ENCODE measurements around the gene MCF2L2. TPM values are rescaled to one million over a fixed set of nuclear protein-coding genes. Genes with fewer than 3 reads are reported as not detected.

The MCF2L2 gene
- total RNA-seq, 1 donor from 2014 or later = 0.43 TPM

- H3K36me3 Mint-ChIP-seq (ENCODE audit: insufficient read depth) = no peaks in the 10 kb centered on the region
Measured at GRCh38 chr3:183356920-183357319, 71.5 kb downstream of the MCF2L2 start.

GRCh38 chr3:183354874-183355273 is 73.5 kb downstream of the MCF2L2 start:
- no peak for DNase-seq (ENCODE audit: low spot score, unreplicated experiment)
- no peak for TF ChIP-seq CTCF (IDR thresholded peaks at IDR 0.05; ENCODE audit: unreplicated experiment)
- Mint-ChIP-seq H3K27ac (no peak overlapping the region), H3K27me3 (no peaks in the 10 kb centered on the region), H3K4me1 (ENCODE audit: low read depth) (peaks cover 3% of the 10 kb centered on the region), H3K9me3 (ENCODE audit: low read depth) (no peaks in the 10 kb centered on the region), H3K4me3 (ENCODE audit: low read depth) (no peak overlapping the region), H3K36me3 (ENCODE audit: insufficient read depth) (no peaks in the 10 kb centered on the region)

More at GRCh38 chr3:183356920-183357319, 71.5 kb downstream of the MCF2L2 start:
- no peaks in the 10 kb centered on the region for H3K9me3 Mint-ChIP-seq (ENCODE audit: low read depth)
- no peak for DNase-seq (ENCODE audit: low spot score, unreplicated experiment)
- H3K4me3 Mint-ChIP-seq (ENCODE audit: low read depth) = no peak overlapping the region
- H3K4me1 Mint-ChIP-seq (ENCODE audit: low read depth) = no peaks in the 10 kb centered on the region
- H3K27me3 Mint-ChIP-seq = no peaks in the 10 kb centered on the region
- no peak overlapping the region for H3K27ac Mint-ChIP-seq
- no peak for TF ChIP-seq CTCF (IDR thresholded peaks at IDR 0.05; ENCODE audit: unreplicated experiment)

- H3K9me3 Mint-ChIP-seq (ENCODE audit: low read depth) = no peaks in the 10 kb centered on the region
- DNase-seq (ENCODE audit: low spot score, unreplicated experiment) = no peak
- H3K27me3 Mint-ChIP-seq = no peaks in the 10 kb centered on the region
- H3K4me3 Mint-ChIP-seq (ENCODE audit: low read depth) = no peak overlapping the region
- no peak overlapping the region for H3K27ac Mint-ChIP-seq
- no peaks in the 10 kb centered on the region for H3K36me3 Mint-ChIP-seq (ENCODE audit: insufficient read depth)
- TF ChIP-seq CTCF (IDR thresholded peaks at IDR 0.05; ENCODE audit: unreplicated experiment) = no peak
- peaks cover 8% of the 10 kb centered on the region for H3K4me1 Mint-ChIP-seq (ENCODE audit: low read depth)
Measured at GRCh38 chr3:183354325-183354831, 74.0 kb downstream of the MCF2L2 start.

GRCh38 chr3:183353421-183353820 is 75.0 kb downstream of the MCF2L2 start:
- H3K4me3 Mint-ChIP-seq (ENCODE audit: low read depth) = no peak overlapping the region
- H3K4me1 Mint-ChIP-seq (ENCODE audit: low read depth) = peaks cover 12% of the 10 kb centered on the region
- no peaks in the 10 kb centered on the region for H3K36me3 Mint-ChIP-seq (ENCODE audit: insufficient read depth)
- no peak overlapping the region for H3K27ac Mint-ChIP-seq
- H3K27me3 Mint-ChIP-seq = no peaks in the 10 kb centered on the region
- no peak for DNase-seq (ENCODE audit: low spot score, unreplicated experiment)
- H3K9me3 Mint-ChIP-seq (ENCODE audit: low read depth) = no peaks in the 10 kb centered on the region
- TF ChIP-seq CTCF (IDR thresholded peaks at IDR 0.05; ENCODE audit: unreplicated experiment) = no peak

- peaks cover 3% of the 10 kb centered on the region for H3K36me3 Mint-ChIP-seq (ENCODE audit: insufficient read depth)
- H3K4me3 Mint-ChIP-seq (ENCODE audit: low read depth) = no peak overlapping the region
- no peak overlapping the region for H3K27ac Mint-ChIP-seq
- TF ChIP-seq CTCF (IDR thresholded peaks at IDR 0.05; ENCODE audit: unreplicated experiment) = no peak
- peaks cover 12% of the 10 kb centered on the region for H3K4me1 Mint-ChIP-seq (ENCODE audit: low read depth)
- H3K27me3 Mint-ChIP-seq = no peaks in the 10 kb centered on the region
- no peak for DNase-seq (ENCODE audit: low spot score, unreplicated experiment)
- peaks cover 15% of the 10 kb centered on the region for H3K9me3 Mint-ChIP-seq (ENCODE audit: low read depth)
Measured at GRCh38 chr3:183350164-183350563, 78.3 kb downstream of the MCF2L2 start.
